SK-N-MC (cell line): ENCODE results near the gene SUSD2.

Experiments used
- EZH2 ChIP-seq: fragments of 200-600 bp; sonication (generic); IDR thresholded peaks from one replicate; pipeline ENCODE4 v1.6.1; 2017; ENCODE audit warnings: antibody characterized with exemption
- POLR2AphosphoS5 ChIP-seq: IDR thresholded peaks from 2 replicates; pipeline ENCODE4 v1.6.1; 2012; ENCODE audit warnings: mild to moderate bottlenecking, low read depth, low read length, borderline replicate concordance

DNA sequence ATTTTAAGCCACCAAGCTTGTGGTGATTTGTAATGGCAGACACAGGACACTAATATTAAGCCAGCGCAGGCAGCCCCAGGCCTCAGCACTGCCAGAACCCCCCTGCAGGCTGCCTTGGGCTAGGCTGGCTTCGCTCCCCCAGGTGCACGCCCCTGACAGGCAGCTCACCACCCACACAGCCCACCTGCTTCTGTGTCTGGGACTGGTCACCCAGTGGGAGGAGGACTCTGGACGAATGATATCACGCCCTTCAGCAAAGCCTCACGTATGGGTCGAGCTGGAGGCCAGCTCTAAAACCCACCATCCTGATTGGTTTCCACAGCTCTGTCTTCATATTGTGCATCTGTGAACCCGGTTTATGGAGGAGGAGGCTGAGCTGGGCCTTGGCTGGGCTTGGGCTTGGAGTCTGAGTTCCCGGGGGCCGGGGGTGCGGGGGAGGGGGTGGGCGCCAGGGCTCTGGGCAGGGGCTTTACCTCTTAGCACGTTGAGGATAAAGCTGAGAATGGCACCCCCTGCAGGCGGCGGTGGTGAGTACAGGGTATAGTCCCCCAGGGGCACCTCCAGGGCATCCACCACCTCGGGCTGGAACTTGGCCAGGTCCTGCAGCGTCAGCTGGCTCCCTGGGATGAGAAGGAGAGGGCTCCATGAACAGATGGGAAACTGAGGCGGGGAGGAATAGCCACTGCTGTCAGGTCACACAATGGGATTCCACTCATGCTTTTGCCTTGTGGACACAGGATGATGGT is 49.8 kb downstream of the SUSD2 start:
- TF ChIP-seq POLR2AphosphoS5 (no peak), EZH2 (no peak)
